ENCODE results near the gene WNT4.

The WNT4 gene

GRCh38 chr1:22139066-22139594 is 3.8 kb downstream of the WNT4 start:
- ChIA-PET CTCF (interaction anchor here (0.6 kb wide), 1 partner anchor 253 kb away, joined by 3 read pairs; no protein-coding TSS in a partner anchor), POLR2A (no interaction called here)
- TF ChIP-seq SP1 (IDR thresholded peaks at IDR 0.05), result no peak
- no peak for TF ChIP-seq FOXK2 (IDR thresholded peaks at IDR 0.05)
- no peak for TF ChIP-seq LEF1 (IDR thresholded peaks at IDR 0.05; ENCODE audit: borderline replicate concordance)
- TF ChIP-seq L3MBTL2 (conservative IDR thresholded peaks at IDR 0.05), result no peak
- no peak for TF ChIP-seq BHLHE40 (IDR thresholded peaks at IDR 0.05; ENCODE audit: borderline replicate concordance)
- TF ChIP-seq TARDBP (IDR thresholded peaks at IDR 0.05), result no peak
- TF ChIP-seq ARNT (IDR thresholded peaks at IDR 0.05), result no peak
- TF ChIP-seq SUZ12 (IDR thresholded peaks at IDR 0.05), result no peak
- no peak for TF ChIP-seq CTBP1 (IDR thresholded peaks at IDR 0.05; ENCODE audit: borderline replicate concordance)
- TF ChIP-seq, protein P1, sequence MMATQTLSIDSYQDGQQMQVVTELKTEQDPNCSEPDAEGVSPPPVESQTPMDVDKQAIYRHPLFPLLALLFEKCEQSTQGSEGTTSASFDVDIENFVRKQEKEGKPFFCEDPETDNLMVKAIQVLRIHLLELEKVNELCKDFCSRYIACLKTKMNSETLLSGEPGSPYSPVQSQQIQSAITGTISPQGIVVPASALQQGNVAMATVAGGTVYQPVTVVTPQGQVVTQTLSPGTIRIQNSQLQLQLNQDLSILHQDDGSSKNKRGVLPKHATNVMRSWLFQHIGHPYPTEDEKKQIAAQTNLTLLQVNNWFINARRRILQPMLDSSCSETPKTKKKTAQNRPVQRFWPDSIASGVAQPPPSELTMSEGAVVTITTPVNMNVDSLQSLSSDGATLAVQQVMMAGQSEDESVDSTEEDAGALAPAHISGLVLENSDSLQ (IDR thresholded peaks at IDR 0.05), result no peak
- TF ChIP-seq NFRKB (IDR thresholded peaks at IDR 0.05), result no peak
- TF ChIP-seq FOXM1 (IDR thresholded peaks at IDR 0.05; ENCODE audit: borderline replicate concordance), result no peak
- TF ChIP-seq FOXA1 (IDR thresholded peaks at IDR 0.05), result no peak
- TF ChIP-seq HDGF (IDR thresholded peaks at IDR 0.05; ENCODE audit: borderline replicate concordance), result no peak
- no peak for TF ChIP-seq ZNF384 (IDR thresholded peaks at IDR 0.05)
- TF ChIP-seq ELF4 (IDR thresholded peaks at IDR 0.05), result no peak
- DNase-seq (ENCODE audit: extremely low spot score), result no peak

DNA sequence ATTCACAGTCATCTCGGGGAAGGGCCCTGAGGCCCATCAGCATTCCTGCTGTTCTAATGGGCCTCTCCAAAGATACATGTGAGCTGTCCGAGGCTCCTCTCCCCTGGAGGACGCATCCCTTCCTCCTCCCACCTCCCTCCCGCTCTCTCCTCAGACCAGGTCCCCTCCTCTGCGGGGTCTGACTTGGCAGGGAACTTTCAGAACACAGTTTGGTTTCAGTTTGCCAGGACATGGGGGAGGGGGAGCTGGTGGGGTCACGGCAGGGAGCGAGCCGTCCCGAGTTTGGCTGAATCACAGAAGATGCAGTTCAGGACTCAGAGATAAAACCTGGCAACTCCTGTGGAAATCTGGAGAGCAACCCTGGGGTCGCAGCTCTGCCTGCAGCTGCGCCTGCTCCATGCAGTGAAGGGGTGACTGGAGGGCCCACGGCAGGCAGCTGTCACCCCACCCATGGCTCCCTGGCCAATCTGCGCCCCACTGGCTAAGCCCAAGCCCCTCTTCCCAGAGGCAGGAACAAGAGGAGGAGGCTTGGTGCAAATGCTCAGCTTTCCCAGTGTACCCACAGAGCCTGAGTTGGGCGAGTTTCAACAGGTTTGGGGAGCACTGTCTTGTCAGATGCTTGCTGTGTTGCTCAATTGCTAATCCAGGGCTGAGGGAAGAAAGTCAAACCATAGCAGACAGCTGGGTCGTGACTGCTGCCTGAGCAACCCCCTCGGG is 5.7 kb downstream of the WNT4 start:
- ChIA-PET POLR2A (interaction anchor here (0.9 kb wide), 1 partner anchor 280 kb away, joined by 3 read pairs; no protein-coding TSS in a partner anchor), CTCF (interaction anchor here (1.5 kb wide), 1 partner anchor 279 kb away, joined by 5 read pairs; no protein-coding TSS in a partner anchor)
- TF ChIP-seq SP1 (IDR thresholded peaks at IDR 0.05) (no peak), LEF1 (IDR thresholded peaks at IDR 0.05; ENCODE audit: borderline replicate concordance) (no peak), L3MBTL2 (conservative IDR thresholded peaks at IDR 0.05) (no peak), FOXA1 (IDR thresholded peaks at IDR 0.05) (no peak), ELF4 (IDR thresholded peaks at IDR 0.05) (no peak), HDGF (IDR thresholded peaks at IDR 0.05; ENCODE audit: borderline replicate concordance) (no peak), NFRKB (IDR thresholded peaks at IDR 0.05) (no peak)
- DNase-seq (ENCODE audit: extremely low spot score), result no peak

DNA sequence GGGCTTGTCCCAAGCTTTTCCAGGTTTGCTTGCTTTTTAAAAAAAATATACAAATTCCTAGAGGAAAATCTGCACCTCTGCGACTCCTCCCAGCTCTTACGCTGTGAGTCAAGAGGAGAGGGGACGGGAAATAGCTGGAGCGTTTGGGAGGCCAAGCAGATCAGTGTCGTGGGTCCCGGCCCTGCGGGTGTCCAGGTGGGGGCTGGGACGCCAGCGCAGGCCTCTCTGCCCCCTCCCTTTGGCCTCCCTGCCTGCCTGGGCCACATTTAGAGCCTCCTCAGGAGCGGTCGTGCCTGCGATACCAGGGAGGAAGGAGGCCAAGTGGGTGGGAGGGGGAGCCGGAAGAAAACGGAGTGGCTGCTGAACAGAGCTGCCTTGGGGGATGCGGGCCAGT is 9.0 kb downstream of the WNT4 start:
- POLR2A ChIA-PET, result no interaction called here
- CTCF ChIA-PET, result interaction anchor here (1.4 kb wide), 1 partner anchor 282 kb away, joined by 7 read pairs; no protein-coding TSS in a partner anchor
- no peak for TF ChIP-seq CTBP1 (IDR thresholded peaks at IDR 0.05; ENCODE audit: borderline replicate concordance)
- no peak for TF ChIP-seq HDGF (IDR thresholded peaks at IDR 0.05; ENCODE audit: borderline replicate concordance)
- no peak for TF ChIP-seq LEF1 (IDR thresholded peaks at IDR 0.05; ENCODE audit: borderline replicate concordance)
- no peak for TF ChIP-seq ELF4 (IDR thresholded peaks at IDR 0.05)
- no peak for TF ChIP-seq TARDBP (IDR thresholded peaks at IDR 0.05)
- DNase-seq (ENCODE audit: extremely low spot score), result no peak

DNA sequence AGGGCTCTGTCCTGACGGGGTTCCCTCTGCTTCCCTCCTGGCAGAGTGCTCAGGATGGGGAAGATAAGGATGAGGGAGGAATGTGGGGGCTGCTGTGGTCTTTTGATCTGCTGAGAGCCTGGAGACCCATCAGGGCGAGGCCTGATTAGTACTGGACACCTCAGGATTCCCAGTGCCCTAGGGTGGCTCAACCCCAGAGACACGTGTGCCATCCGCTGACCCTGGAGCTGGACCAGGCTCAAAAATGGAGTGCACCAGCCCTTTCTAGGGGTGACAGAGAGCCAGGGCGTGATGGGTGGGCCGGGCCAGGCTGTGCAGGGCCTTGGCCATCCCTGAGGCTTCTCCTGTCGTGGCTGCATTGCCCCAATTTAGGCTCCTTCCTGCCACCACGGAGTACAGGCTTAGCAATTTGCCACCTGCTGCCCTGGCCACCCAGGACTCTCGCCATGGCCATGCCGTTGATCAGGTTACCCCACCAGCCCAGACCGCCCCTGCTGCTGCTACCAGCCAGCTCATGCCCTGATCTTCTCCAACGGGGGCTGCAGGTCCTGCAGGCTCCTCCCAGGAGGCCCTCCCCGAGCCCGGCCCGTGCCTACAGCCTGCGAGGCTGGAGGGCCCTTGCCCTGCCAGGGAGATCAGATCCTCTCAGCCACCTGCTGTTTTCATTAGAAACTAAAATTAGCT is 9.5 kb downstream of the WNT4 start:
- DNase-seq (ENCODE audit: extremely low spot score), result no peak
- ChIA-PET POLR2A (no interaction called here), CTCF (interaction anchor here (1.4 kb wide), 1 partner anchor 283 kb away, joined by 7 read pairs; no protein-coding TSS in a partner anchor)
- TF ChIP-seq HDGF (IDR thresholded peaks at IDR 0.05; ENCODE audit: borderline replicate concordance), result no peak
- TF ChIP-seq LEF1 (IDR thresholded peaks at IDR 0.05; ENCODE audit: borderline replicate concordance), result no peak
- no peak for TF ChIP-seq FOXK2 (IDR thresholded peaks at IDR 0.05)
- no peak for TF ChIP-seq NFRKB (IDR thresholded peaks at IDR 0.05)
- no peak for TF ChIP-seq ZNF384 (IDR thresholded peaks at IDR 0.05)
- TF ChIP-seq ELF4 (IDR thresholded peaks at IDR 0.05), result no peak

GRCh38 chr1:22132517-22133235 is 10.2 kb downstream of the WNT4 start:
- POLR2A ChIA-PET, result no interaction called here

More at GRCh38 chr1:22132517-22133235, 10.2 kb downstream of the WNT4 start:
- CTCF ChIA-PET, result interaction anchor here (1.4 kb wide), 1 partner anchor 284 kb away, joined by 7 read pairs; no protein-coding TSS in a partner anchor
- TF ChIP-seq BHLHE40 (IDR thresholded peaks at IDR 0.05; ENCODE audit: borderline replicate concordance) (no peak), ZNF384 (IDR thresholded peaks at IDR 0.05) (no peak), NFRKB (IDR thresholded peaks at IDR 0.05) (no peak), FOXA1 (IDR thresholded peaks at IDR 0.05) (no peak), TARDBP (IDR thresholded peaks at IDR 0.05) (no peak), FOXM1 (IDR thresholded peaks at IDR 0.05; ENCODE audit: borderline replicate concordance) (no peak), SUZ12 (IDR thresholded peaks at IDR 0.05) (no peak), LEF1 (IDR thresholded peaks at IDR 0.05; ENCODE audit: borderline replicate concordance) (no peak), SP1 (IDR thresholded peaks at IDR 0.05) (no peak), ELF4 (IDR thresholded peaks at IDR 0.05) (no peak), L3MBTL2 (conservative IDR thresholded peaks at IDR 0.05) (no peak), CTBP1 (IDR thresholded peaks at IDR 0.05; ENCODE audit: borderline replicate concordance) (no peak), HDGF (IDR thresholded peaks at IDR 0.05; ENCODE audit: borderline replicate concordance) (no peak), FOXK2 (IDR thresholded peaks at IDR 0.05) (no peak)
- TF ChIP-seq, protein P1 (IDR thresholded peaks at IDR 0.05), result no peak
- DNase-seq (ENCODE audit: extremely low spot score), result no peak

All from HEK293T (cell line).